Activated CD4-positive, alpha-beta T cell treated with anti-CD3 and anti-CD28 coated beads, Interleukin-2, amount 50 U/mL, for 16 hours (primary cell): ENCODE measurements around the gene PDGFRA.
"Not testable (repeated sequence)": the region's sequence is repeated elsewhere in the genome, so short reads cannot be mapped to it uniquely, and the experiment has no call there.

Source experiments
- DNase-seq: peaks from one replicate; pipeline ENCODE4 v3.0.0-alpha.2; 2020

The PDGFRA gene

GRCh38 chr4:54330896-54331295 lies 101.8 kb downstream of the PDGFRA start:
- DNase-seq, result no peak

GRCh38 chr4:54332542-54332941 lies 103.4 kb downstream of the PDGFRA start:
- DNase-seq, result no peak

- DNase-seq, result no peak
These were observed 104.6 kb downstream of the PDGFRA start for GRCh38 chr4:54333657-54334056.

GRCh38 chr4:54334769-54335168 lies 105.7 kb downstream of the PDGFRA start:
- DNase-seq, result not testable (repeated sequence)

- no peak for DNase-seq
These were observed 107.9 kb downstream of the PDGFRA start for GRCh38 chr4:54337009-54337408.

GRCh38 chr4:54342067-54342466 lies 113.0 kb downstream of the PDGFRA start:
- DNase-seq, result not testable (repeated sequence)
